ENCODE measurements around the gene UVRAG.

UVRAG gene

GRCh38 chr11:75903276-75903675 lies 88.3 kb downstream of the UVRAG start:
- no peak for DNase-seq (ENCODE audit: low read depth)
- H3K4me3 ChIP-seq (ENCODE audit: low read depth, low read length) = no peak overlapping the region
- no peak for TF ChIP-seq CTCF (IDR thresholded peaks at IDR 0.05; ENCODE audit: low read depth, low read length, missing control alignments)
- in situ Hi-C loops (cut with HindIII; ENCODE audit: low sequenced_read_pairs) = loop anchor here (25.0 kb wide), 1 partner anchor 259 kb away; no protein-coding TSS in a partner anchor

- in situ Hi-C loops (cut with HindIII; ENCODE audit: low sequenced_read_pairs) = loop anchor here (25.0 kb wide), 1 partner anchor 257 kb away; no protein-coding TSS in a partner anchor
- TF ChIP-seq CTCF (IDR thresholded peaks at IDR 0.05; ENCODE audit: low read depth, low read length, missing control alignments) = no peak
Measured at GRCh38 chr11:75905434-75905833, 90.4 kb downstream of the UVRAG start.

GRCh38 chr11:75907906-75908527 lies 93.0 kb downstream of the UVRAG start:
- TF ChIP-seq CTCF (IDR thresholded peaks at IDR 0.05; ENCODE audit: low read depth, low read length, missing control alignments) = no peak
- no peak overlapping the region for H3K4me3 ChIP-seq (ENCODE audit: low read depth, low read length)
- in situ Hi-C loops (cut with HindIII; ENCODE audit: low sequenced_read_pairs) = loop anchor here (25.0 kb wide), 1 partner anchor 254 kb away; no protein-coding TSS in a partner anchor
- DNase-seq (ENCODE audit: low read depth) = no peak

More at GRCh38 chr11:75905434-75905833, 90.4 kb downstream of the UVRAG start:
- no peak for DNase-seq (ENCODE audit: low read depth)
- H3K4me3 ChIP-seq (ENCODE audit: low read depth, low read length) = no peak overlapping the region

GRCh38 chr11:75910426-75911145 lies 95.6 kb downstream of the UVRAG start:
- in situ Hi-C loops (cut with HindIII; ENCODE audit: low sequenced_read_pairs) = loop anchor here (25.0 kb wide), 1 partner anchor 252 kb away; no protein-coding TSS in a partner anchor
- no peak overlapping the region for H3K4me3 ChIP-seq (ENCODE audit: low read depth, low read length)
- TF ChIP-seq CTCF (IDR thresholded peaks at IDR 0.05; ENCODE audit: low read depth, low read length, missing control alignments) = no peak
- no peak for DNase-seq (ENCODE audit: low read depth)

GRCh38 chr11:75911459-75911858 lies 96.4 kb downstream of the UVRAG start:
- in situ Hi-C loops (cut with HindIII; ENCODE audit: low sequenced_read_pairs) = loop anchor here (25.0 kb wide), 1 partner anchor 251 kb away; no protein-coding TSS in a partner anchor
- H3K4me3 ChIP-seq (ENCODE audit: low read depth, low read length) = no peak overlapping the region
- no peak for TF ChIP-seq CTCF (IDR thresholded peaks at IDR 0.05; ENCODE audit: low read depth, low read length, missing control alignments)
- no peak for DNase-seq (ENCODE audit: low read depth)

- no peak overlapping the region for H3K4me3 ChIP-seq (ENCODE audit: low read depth, low read length)
- in situ Hi-C loops (cut with HindIII; ENCODE audit: low sequenced_read_pairs) = loop anchor here (25.0 kb wide), 1 partner anchor 248 kb away; no protein-coding TSS in a partner anchor
- no peak for DNase-seq (ENCODE audit: low read depth)
- no peak for TF ChIP-seq CTCF (IDR thresholded peaks at IDR 0.05; ENCODE audit: low read depth, low read length, missing control alignments)
Measured at GRCh38 chr11:75913984-75914383, 99.0 kb downstream of the UVRAG start.
